SK-N-MC (cell line): ENCODE measurements around the gene VPS39.

Experiments used
- EZH2 ChIP-seq: fragments of 200-600 bp; sonication (generic); IDR thresholded peaks from one replicate; pipeline ENCODE4 v1.6.1; 2017; ENCODE audit warnings: antibody characterized with exemption
- POLR2AphosphoS5 ChIP-seq: IDR thresholded peaks from 2 replicates; pipeline ENCODE4 v1.6.1; 2012; ENCODE audit warnings: mild to moderate bottlenecking, low read depth, low read length, borderline replicate concordance

- TF ChIP-seq POLR2AphosphoS5, result no peak
- TF ChIP-seq EZH2, result no peak
Measured at GRCh38 chr15:42166225-42166940, 41.7 kb downstream of the VPS39 start.
